Central memory CD8-positive, alpha-beta T cell (primary cell): ENCODE data around the gene MERTK.
"Not testable (repeated sequence)": the region's sequence is repeated elsewhere in the genome, so short reads cannot be mapped to it uniquely, and the experiment has no call there.

ENCODE experiments used
- ATAC-seq: fragments of 150-1000 bp; cut with Tn5 transposase; replicated peaks from 2 replicates; pipeline ENCODE4 v1.10.0; 2022; ENCODE audit warnings: mild to moderate bottlenecking, moderate FRiP score, moderate number of reproducible peaks; ENCODE audit not compliant: poor library complexity, severe bottlenecking; ENCODE audit errors: extremely low read depth
- DNase-seq, 2 donors: peaks; one replicate each; pipeline ENCODE4 v3.0.0; 2021; ENCODE audit warnings: low spot score in 2 of 2
- H3K27ac Mint-ChIP-seq: one replicate; pipeline ENCODE4 v1.8.0; 2022; ENCODE audit warnings: low read depth, mild to moderate bottlenecking, moderate library complexity, mixed read lengths
- H3K27me3 Mint-ChIP-seq: one replicate; pipeline ENCODE4 v1.8.0; 2022; ENCODE audit warnings: mixed read lengths
- H3K36me3 Mint-ChIP-seq: one replicate; pipeline ENCODE4 v1.8.0; 2022; ENCODE audit warnings: mild to moderate bottlenecking, moderate library complexity, mixed read lengths; ENCODE audit not compliant: insufficient read depth
- H3K4me1 Mint-ChIP-seq: one replicate; pipeline ENCODE4 v1.8.0; 2022; ENCODE audit warnings: mixed read lengths
- H3K4me3 Mint-ChIP-seq: one replicate; pipeline ENCODE4 v1.8.0; 2022; ENCODE audit warnings: mild to moderate bottlenecking, moderate library complexity, mixed read lengths
- H3K9me3 Mint-ChIP-seq: one replicate; pipeline ENCODE4 v1.8.0; 2022; ENCODE audit warnings: mixed read lengths

The MERTK gene

GRCh38 chr2:111897924-111898702 is at the start of gene MERTK:
TSS of gene MERTK (plus strand) at chr2:111898607. CDS start at chr2:111898736, 129 bp downstream.
- peak within 1 kb of the TSS; percentile 71 for H3K4me3 Mint-ChIP-seq
- H3K36me3 Mint-ChIP-seq = no peaks in the 10 kb centered on the region
- H3K27ac Mint-ChIP-seq = no peak within 1 kb of the TSS
- ATAC-seq (peak; percentile 73), DNase-seq (no peak)
- H3K9me3 Mint-ChIP-seq = no peaks in the 10 kb centered on the region
- H3K4me1 Mint-ChIP-seq = no peaks in the 10 kb centered on the region
- H3K27me3 Mint-ChIP-seq = peaks cover 26% of the 10 kb centered on the region

- ATAC-seq = not testable (repeated sequence)
Observed at GRCh38 chr2:111850646-111851045, 47.8 kb upstream of the MERTK start.

GRCh38 chr2:111852544-111852943 is 45.9 kb upstream of the MERTK start:
- H3K27ac Mint-ChIP-seq, H3K4me1 Mint-ChIP-seq, ATAC-seq, DNase-seq, H3K9me3 Mint-ChIP-seq, H3K4me3 Mint-ChIP-seq, H3K27me3 Mint-ChIP-seq: not testable (repeated sequence)
- H3K36me3 Mint-ChIP-seq = peaks cover 29% of the 10 kb centered on the region

More at GRCh38 chr2:111850646-111851045, 47.8 kb upstream of the MERTK start:
- H3K4me3 Mint-ChIP-seq, H3K27ac Mint-ChIP-seq, DNase-seq, H3K27me3 Mint-ChIP-seq, H3K4me1 Mint-ChIP-seq, H3K9me3 Mint-ChIP-seq: not testable (repeated sequence)
- peaks cover 23% of the 10 kb centered on the region for H3K36me3 Mint-ChIP-seq

GRCh38 chr2:111860005-111860404 is 38.4 kb upstream of the MERTK start:
- H3K36me3 Mint-ChIP-seq = peaks cover 48% of the 10 kb centered on the region
- not testable (repeated sequence) for ATAC-seq, H3K27ac Mint-ChIP-seq, H3K27me3 Mint-ChIP-seq, DNase-seq, H3K9me3 Mint-ChIP-seq, H3K4me1 Mint-ChIP-seq, H3K4me3 Mint-ChIP-seq

GRCh38 chr2:111865124-111865523 is 33.3 kb upstream of the MERTK start:
- H3K27me3 Mint-ChIP-seq, ATAC-seq, H3K4me1 Mint-ChIP-seq, H3K4me3 Mint-ChIP-seq, H3K27ac Mint-ChIP-seq, H3K9me3 Mint-ChIP-seq, DNase-seq: not testable (repeated sequence)
- H3K36me3 Mint-ChIP-seq = peaks cover 38% of the 10 kb centered on the region

DNA sequence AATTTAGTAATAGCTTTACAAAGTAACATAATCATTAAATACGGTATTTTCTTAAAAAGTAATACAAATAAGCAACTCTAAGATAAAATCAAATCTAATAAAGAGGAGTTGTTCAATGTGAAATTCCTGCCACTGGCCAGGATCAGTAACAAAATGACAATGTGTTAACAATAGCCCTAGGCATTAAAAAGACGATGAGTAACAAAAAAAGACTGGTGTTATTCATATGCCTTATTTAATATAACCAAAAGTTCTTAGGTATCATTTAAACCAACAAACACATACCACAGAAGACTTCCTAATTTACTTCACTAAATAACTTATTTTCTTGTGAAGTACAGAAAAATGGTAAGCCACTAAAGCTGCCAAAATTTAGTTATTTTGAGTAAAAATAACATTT is 25.6 kb upstream of the MERTK start:
- not testable (repeated sequence) for H3K27ac Mint-ChIP-seq, H3K9me3 Mint-ChIP-seq, H3K4me1 Mint-ChIP-seq, DNase-seq, H3K27me3 Mint-ChIP-seq, ATAC-seq, H3K4me3 Mint-ChIP-seq
- peaks cover 37% of the 10 kb centered on the region for H3K36me3 Mint-ChIP-seq

GRCh38 chr2:111883661-111884591 is 14.5 kb upstream of the MERTK start, which contains the start of gene ANAPC1:
TSS of gene ANAPC1 (minus strand) at chr2:111884193. CDS start at chr2:111880825, 3,368 bp downstream.
- peak; percentile 69 for DNase-seq
- Mint-ChIP-seq H3K9me3 (no peaks in the 10 kb centered on the region), H3K4me1 (peaks cover 9% of the 10 kb centered on the region), H3K27me3 (no peaks in the 10 kb centered on the region), H3K36me3 (peaks cover 13% of the 10 kb centered on the region), H3K4me3 (peak within 1 kb of the TSS; percentile 95), H3K27ac (peak within 1 kb of the TSS; percentile 94)
- peak; percentile 92 for ATAC-seq

GRCh38 chr2:111884592-111884964 is 13.8 kb upstream of the MERTK start:
- no peaks in the 10 kb centered on the region for H3K9me3 Mint-ChIP-seq
- H3K36me3 Mint-ChIP-seq = peaks cover 10% of the 10 kb centered on the region

DNA sequence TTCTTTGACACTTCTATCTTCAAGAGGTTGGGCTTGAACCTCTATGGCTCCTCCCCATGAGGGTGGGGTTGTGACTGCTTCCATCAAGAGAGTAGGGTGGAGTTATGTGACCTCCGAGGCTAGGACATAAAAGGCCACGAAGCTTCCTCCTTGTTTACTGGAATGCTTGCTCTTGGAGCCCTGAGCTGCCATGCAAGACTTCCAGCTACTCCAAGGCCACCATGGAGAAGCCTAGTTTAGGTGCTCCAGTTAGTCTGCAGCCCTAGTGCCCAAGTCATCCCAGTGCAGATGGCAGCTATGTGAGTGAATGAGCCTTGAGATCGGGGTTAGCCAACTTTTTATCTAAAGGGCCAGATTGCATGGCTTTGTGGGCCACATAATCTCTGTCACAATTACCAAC is 2.4 kb upstream of the MERTK start:
- Mint-ChIP-seq H3K27ac (no peak overlapping the region), H3K27me3 (peaks cover 15% of the 10 kb centered on the region), H3K4me1 (no peaks in the 10 kb centered on the region), H3K4me3 (no peak overlapping the region), H3K36me3 (no peaks in the 10 kb centered on the region), H3K9me3 (no peaks in the 10 kb centered on the region)
- DNase-seq (no peak), ATAC-seq (no peak)

More at GRCh38 chr2:111884592-111884964, 13.8 kb upstream of the MERTK start:
- Mint-ChIP-seq H3K27me3 (no peaks in the 10 kb centered on the region), H3K4me3 (peak overlapping the region; percentile 95), H3K4me1 (peaks cover 9% of the 10 kb centered on the region), H3K27ac (peak overlapping the region; percentile 94)
- no peak for DNase-seq
- ATAC-seq = no peak

DNA sequence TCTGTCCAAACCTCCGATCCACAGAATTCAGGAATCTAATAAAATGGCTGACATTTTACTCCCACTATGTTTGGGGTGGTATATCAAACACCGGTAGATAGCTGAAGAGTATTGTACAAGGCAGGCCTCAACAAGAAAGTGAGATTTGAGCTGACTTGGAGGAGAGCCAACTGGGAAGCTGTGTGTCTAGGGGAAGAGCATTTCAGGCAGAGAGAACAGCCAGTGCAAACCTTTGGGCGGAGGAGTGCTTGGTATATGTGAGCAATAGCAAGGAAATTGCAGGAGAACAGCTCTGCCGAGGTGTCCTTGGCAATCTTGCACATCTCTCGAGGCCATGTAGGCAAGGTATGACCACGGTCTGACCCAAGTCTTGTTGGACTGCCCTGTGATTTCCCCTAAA is 1.8 kb upstream of the MERTK start:
- H3K9me3 Mint-ChIP-seq = no peaks in the 10 kb centered on the region
- no peak overlapping the region for H3K27ac Mint-ChIP-seq
- no peaks in the 10 kb centered on the region for H3K4me1 Mint-ChIP-seq
- ATAC-seq (no peak), DNase-seq (no peak)
- H3K36me3 Mint-ChIP-seq = no peaks in the 10 kb centered on the region
- H3K27me3 Mint-ChIP-seq = peaks cover 15% of the 10 kb centered on the region
- no peak overlapping the region for H3K4me3 Mint-ChIP-seq

DNA sequence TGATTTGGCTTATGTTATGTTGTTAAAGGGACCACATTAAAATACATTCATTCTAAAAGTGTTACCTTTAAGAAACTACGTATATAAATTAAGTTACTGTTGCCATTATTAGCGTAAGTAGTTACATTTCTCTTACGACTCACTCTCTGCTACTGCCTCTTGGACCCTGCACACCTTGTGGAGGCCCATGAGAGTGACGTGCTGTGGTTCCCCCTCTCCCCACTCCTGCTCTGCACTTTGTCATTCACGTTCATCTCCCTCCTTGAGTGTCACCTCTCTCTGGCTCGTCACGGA is 830 bp upstream of the MERTK start:
- Mint-ChIP-seq H3K9me3 (no peaks in the 10 kb centered on the region), H3K4me1 (no peaks in the 10 kb centered on the region), H3K27me3 (peaks cover 21% of the 10 kb centered on the region), H3K36me3 (no peaks in the 10 kb centered on the region), H3K27ac (no peak overlapping the region), H3K4me3 (peak overlapping the region; percentile 71)
- DNase-seq = no peak
- ATAC-seq = no peak

DNA sequence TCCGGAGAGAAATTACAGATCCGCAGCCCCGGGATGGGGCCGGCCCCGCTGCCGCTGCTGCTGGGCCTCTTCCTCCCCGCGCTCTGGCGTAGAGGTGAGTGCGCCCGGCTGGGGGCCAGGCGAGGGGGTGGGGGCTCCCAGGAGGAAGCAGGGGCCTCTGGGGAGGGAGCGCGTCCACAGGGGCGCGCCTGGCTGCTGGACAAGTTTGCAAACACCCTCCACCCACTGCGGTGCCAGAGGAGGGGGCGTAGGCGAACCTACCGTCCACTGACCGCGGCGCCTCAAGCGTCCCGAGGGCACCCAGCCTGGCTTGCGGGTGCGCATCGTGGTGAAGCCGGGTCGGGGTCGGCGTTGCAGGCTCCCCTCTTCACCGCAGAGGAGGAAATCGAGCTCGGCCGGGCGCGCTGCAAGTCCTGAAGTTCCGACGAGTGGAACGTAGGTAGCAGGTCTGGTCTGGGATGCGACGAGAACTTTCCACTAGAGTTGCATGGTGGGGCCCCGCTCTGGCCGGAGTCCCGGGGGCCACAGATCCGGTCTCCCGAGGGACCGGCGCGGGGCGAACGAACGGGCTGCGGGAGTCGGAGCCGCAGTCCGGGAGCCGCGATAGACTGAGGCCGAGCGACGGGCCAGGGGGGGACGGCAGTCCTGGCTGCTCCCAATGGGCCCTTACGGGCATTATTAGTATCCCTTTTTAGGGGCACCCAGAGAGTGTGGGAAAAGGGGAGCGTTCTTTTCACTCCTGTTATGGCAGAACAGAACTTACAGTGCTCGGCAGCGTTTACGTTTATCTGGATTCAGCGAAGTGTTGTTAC is 502 bp downstream of the MERTK start:
- no peaks in the 10 kb centered on the region for H3K9me3 Mint-ChIP-seq
- H3K4me1 Mint-ChIP-seq = no peaks in the 10 kb centered on the region
- H3K36me3 Mint-ChIP-seq = no peaks in the 10 kb centered on the region
- H3K4me3 Mint-ChIP-seq = peak overlapping the region; percentile 71
- H3K27me3 Mint-ChIP-seq = peaks cover 29% of the 10 kb centered on the region
- peak; percentile 37 for ATAC-seq
- H3K27ac Mint-ChIP-seq = no peak overlapping the region
- no peak for DNase-seq
